DLD1 (cell line): ENCODE measurements around the gene KPNA1.
"Not testable (repeated sequence)": the region's sequence is repeated elsewhere in the genome, so short reads cannot be mapped to it uniquely, and the experiment has no call there.

ENCODE experiments used
- in situ Hi-C: cut with HindIII; loops from 2 replicates; pipeline ENCODE4 v1.10.0; 2017; ENCODE audit warnings: low sequenced_read_pairs

KPNA1 gene

GRCh38 chr3:122520861-122521260, 6.1 kb upstream of the KPNA1 start:
- in situ Hi-C loops: no loop called here

GRCh38 chr3:122519693-122520092, 5.0 kb upstream of the KPNA1 start:
- in situ Hi-C loops: no loop called here

- in situ Hi-C loops: no loop called here
Measured at GRCh38 chr3:122516846-122517360, 2.2 kb upstream of the KPNA1 start.

- in situ Hi-C loops: no loop called here
Measured at GRCh38 chr3:122515870-122516269, 1.1 kb upstream of the KPNA1 start.

- in situ Hi-C loops: no loop called here
Measured at GRCh38 chr3:122515020-122515468, 305 bp upstream of the KPNA1 start.

- in situ Hi-C loops: no loop called here
Measured at GRCh38 chr3:122513386-122514122, 1.2 kb downstream of the KPNA1 start.

- in situ Hi-C loops: no loop called here
Measured at GRCh38 chr3:122512284-122512683, 2.5 kb downstream of the KPNA1 start.

GRCh38 chr3:122510878-122511535, 3.7 kb downstream of the KPNA1 start:
- in situ Hi-C loops: no loop called here

GRCh38 chr3:122508944-122509343, 5.8 kb downstream of the KPNA1 start:
- in situ Hi-C loops: not testable (repeated sequence)

GRCh38 chr3:122508135-122508914, 6.4 kb downstream of the KPNA1 start:
- in situ Hi-C loops: no loop called here

GRCh38 chr3:122506450-122506849, 8.3 kb downstream of the KPNA1 start:
- in situ Hi-C loops: no loop called here

- in situ Hi-C loops: no loop called here
Measured at GRCh38 chr3:122505676-122506075, 9.1 kb downstream of the KPNA1 start.

GRCh38 chr3:122502941-122503340, 11.8 kb downstream of the KPNA1 start:
- in situ Hi-C loops: no loop called here

- in situ Hi-C loops: no loop called here
Measured at GRCh38 chr3:122502139-122502538, 12.6 kb downstream of the KPNA1 start.

- in situ Hi-C loops: not testable (repeated sequence)
Measured at GRCh38 chr3:122500964-122501363, 13.8 kb downstream of the KPNA1 start.

- in situ Hi-C loops: no loop called here
Measured at GRCh38 chr3:122498152-122498551, 16.6 kb downstream of the KPNA1 start.

- in situ Hi-C loops: no loop called here
Measured at GRCh38 chr3:122497425-122497824, 17.3 kb downstream of the KPNA1 start.

GRCh38 chr3:122496508-122496907, 18.2 kb downstream of the KPNA1 start:
- in situ Hi-C loops: no loop called here

GRCh38 chr3:122493296-122493695, 21.4 kb downstream of the KPNA1 start:
- in situ Hi-C loops: no loop called here

GRCh38 chr3:122488262-122488973, 26.3 kb downstream of the KPNA1 start:
- in situ Hi-C loops: no loop called here

GRCh38 chr3:122484985-122485384, 29.8 kb downstream of the KPNA1 start:
- in situ Hi-C loops: no loop called here
